HG03025 (cell line): ENCODE measurements around the gene SYPL2.
A peak's percentile ranks its signal among the peaks of the same experiment; 100 is the strongest.
"Not testable (repeated sequence)": the region's sequence is repeated elsewhere in the genome, so short reads cannot be mapped to it uniquely, and the experiment has no call there.

Experiments
- ATAC-seq: cut with Tn5 transposase; IDR thresholded peaks from one replicate; pipeline ENCODE4 v1.9.1; 2021; ENCODE audit warnings: mild to moderate bottlenecking, moderate library complexity; ENCODE audit not compliant: unreplicated experiment, low FRiP score

Gene SYPL2

GRCh38 chr1:109468903-109469302, 2.6 kb downstream of the SYPL2 start:
- ATAC-seq, result no peak

GRCh38 chr1:109470245-109470644, 3.9 kb downstream of the SYPL2 start:
- ATAC-seq, result no peak

DNA sequence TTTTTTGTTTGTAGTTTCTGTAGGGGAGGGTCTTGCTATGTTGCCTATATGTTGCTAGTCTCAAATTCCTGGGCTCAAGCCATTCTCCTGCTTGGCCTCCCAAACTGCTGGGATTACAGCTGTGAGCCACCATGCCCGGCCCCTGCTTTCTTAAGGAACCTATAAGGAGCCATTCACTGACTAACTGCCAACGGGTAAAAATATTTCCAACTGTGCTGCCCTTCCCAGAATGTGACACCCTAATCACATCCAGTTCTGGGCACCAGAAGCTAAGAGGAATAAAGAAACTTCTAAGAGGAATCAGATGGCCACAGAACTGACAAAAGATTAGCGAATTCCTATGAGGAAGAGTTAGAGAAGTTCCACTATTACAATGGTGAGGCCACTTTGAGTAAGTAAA, 6.4 kb downstream of the SYPL2 start:
- no peak for ATAC-seq

- not testable (repeated sequence) for ATAC-seq
These were observed 7.1 kb downstream of the SYPL2 start for GRCh38 chr1:109473284-109474057.

- no peak for ATAC-seq
These were observed 8.4 kb downstream of the SYPL2 start for GRCh38 chr1:109474697-109475096.

GRCh38 chr1:109475261-109475660, 8.9 kb downstream of the SYPL2 start:
- ATAC-seq, result no peak

DNA sequence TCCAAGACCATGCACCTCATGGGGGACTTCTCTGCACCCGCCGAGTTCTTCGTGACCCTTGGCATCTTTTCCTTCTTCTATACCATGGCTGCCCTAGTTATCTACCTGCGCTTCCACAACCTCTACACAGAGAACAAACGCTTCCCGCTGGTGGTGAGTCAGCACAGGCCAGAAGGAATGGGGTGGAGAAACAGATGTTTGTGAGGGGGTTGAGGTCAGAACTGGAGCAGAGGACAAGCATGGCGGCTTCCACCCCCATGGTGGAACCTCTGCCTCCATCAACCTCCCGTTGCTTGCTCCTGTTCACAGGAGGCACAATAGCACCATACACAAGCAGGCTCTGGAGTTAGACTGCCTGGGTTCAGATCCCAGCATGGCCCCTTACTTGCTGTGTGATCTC, 10.5 kb downstream of the SYPL2 start:
- no peak for ATAC-seq

DNA sequence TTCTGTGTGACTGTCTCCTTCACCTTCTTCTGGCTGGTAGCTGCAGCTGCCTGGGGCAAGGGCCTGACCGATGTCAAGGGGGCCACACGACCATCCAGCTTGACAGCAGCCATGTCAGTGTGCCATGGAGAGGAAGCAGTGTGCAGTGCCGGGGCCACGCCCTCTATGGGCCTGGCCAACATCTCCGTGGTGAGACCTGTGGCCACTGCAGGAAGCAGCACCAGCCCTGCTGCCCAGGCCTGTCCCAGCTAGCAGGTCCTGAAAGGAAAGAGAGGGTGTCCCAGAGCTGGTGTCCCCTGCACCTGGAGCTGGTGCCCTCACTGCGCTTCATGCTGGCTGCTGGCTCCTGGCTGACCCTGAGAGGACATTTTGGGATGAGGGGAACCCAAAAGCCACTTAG, 11.5 kb downstream of the SYPL2 start:
- no peak for ATAC-seq

DNA sequence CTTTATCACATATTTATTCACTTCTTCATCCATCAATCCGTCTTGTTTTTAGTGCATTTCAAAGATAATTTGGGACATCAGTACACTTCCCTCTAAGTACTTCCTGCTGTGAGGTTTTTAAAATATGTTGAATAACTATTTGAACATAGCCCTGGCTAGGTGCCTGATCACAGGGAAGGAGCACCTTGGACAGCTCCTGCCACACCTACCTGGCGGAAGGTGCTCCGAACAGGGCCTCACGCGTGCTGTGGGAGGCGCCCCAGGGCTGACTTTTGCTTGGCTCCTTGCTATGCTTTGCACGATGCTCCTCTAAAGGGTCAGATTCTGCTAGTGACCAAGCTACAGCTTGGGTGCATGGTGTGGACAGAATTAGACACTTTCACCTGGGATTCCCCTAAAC, 12.5 kb downstream of the SYPL2 start:
- no peak for ATAC-seq

- no peak for ATAC-seq
These were observed 13.0 kb downstream of the SYPL2 start for GRCh38 chr1:109479311-109479710.

DNA sequence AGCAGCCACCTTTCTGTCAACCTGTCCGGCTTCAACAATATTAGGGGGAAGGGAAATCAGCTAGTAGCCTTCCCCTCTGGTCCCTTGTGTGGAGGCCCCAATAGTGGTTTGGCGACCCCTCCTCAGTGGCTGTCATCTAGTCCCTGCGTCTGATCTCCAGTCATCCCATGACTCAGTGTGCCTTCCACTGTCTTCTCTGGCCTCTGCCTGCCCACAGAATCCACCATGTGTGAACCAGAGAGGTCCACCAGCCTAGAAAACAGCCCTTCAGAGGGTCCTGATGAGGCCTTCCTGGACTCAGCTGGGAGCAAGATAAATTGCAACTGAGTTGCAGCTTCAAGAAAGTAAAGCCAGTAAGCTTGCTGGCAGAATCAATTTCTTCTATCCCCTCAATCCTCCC, 13.6 kb downstream of the SYPL2 start:
- no peak for ATAC-seq

DNA sequence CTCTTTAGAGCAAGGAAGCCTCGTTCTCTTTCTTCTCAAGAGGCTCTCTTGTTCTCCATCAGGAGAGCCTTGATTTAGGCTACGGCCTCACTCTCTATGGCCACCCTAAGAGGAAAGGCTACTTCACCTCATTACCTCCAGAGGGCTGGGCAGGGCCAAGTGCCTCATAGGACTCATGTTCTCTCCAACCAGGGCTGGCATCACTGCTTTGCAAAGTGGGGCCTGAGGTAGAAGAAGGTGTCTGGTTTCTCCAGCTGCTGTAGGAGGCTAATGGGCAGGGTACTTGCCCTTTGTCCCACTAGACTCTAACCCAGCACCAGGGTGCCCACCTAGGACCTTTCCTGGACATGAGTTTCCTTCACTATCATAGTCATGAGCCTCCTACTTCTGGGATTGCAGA, 15.3 kb downstream of the SYPL2 start:
- no peak for ATAC-seq

DNA sequence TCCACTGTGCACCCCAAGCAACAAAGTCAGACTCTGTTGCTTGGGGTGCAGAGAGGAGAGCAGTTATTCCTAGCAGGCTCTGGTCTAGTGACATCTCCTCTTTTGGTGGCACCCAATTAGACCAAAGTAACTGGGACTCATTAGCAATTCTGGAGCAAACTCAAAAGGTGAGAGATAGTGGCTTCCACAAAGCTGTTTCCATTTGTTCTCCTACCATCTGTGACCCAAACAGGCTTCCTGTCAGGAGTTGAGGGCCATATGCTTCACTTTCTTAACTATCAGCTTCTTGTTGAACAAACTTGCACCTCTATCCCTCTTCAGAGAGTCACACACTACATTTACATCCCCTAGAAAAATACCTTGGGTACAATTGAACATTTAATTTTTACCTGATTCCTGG, 15.9 kb downstream of the SYPL2 start:
- ATAC-seq, result no peak

DNA sequence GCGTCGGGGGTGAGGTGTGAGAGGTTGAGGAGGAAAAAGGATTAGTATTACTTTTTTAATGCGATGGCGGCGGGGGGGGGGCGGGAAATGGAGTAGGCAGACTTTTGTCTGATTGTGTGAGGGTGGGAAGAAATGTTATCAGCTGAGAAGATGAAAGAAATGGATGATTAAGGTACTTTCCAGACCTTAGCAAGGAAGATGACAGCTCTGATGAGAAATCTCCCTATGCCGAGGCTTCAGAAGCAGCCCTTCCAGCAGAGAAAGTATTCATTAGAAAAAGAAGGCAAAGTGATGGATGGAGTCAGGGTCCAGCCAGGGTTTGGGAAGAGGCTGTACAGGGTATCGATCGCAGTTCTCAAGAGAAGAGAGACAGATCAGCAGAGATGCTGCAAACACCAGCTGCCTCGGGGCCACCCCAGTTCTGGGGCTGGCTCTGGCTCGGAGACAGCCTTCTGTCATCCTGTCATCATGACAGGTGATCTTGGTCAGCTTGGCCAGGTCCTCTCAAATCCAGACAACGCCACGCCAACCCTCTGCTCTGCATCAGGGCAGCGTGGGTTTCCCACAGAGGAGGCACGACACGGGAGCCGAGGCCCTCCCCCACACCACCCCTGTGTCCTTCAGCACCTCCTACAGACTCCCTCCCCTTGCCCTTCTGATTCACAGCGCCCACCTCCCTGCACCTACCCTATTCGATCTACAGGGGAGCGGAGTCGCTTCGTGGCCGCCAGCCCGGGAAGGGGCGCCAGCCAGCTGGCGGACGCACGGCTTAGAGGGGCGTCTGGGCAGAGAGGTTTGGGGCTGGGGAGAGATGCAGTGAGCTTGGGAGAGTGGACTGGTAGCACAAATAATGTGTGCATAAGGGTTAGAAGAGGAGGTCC, 16.7 kb downstream of the SYPL2 start:
- peak; percentile 4 for ATAC-seq

GRCh38 chr1:109483672-109484518, 17.5 kb downstream of the SYPL2 start, which contains the start of gene ATXN7L2:
ATXN7L2 (plus strand) TSS chr1:109483905; CDS start chr1:109483954, 49 bp downstream.
- peak; percentile 76 for ATAC-seq

DNA sequence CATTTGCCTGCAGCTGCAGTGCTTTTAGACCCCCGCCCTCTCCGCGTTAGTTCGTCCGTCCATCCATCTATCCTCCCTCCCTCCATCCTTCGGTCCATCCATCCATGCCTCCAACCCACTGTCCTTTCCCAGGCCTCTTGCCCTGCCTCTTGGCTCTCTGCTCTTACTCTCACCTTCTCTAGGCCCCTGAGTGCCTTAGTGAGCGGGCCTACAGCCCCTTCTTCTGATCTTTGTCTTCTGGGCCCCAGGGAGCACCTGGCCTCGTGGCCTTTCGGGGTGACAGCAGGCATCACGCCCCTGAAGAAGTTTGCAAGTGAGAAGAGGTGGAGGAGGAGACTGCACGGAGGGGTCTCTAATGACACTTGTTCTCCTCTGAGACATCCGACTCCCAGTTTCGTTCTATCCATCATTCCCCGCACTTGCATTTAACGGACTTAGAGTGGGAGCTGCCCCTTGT, 18.2 kb downstream of the SYPL2 start:
- ATAC-seq, result no peak

- no peak for ATAC-seq
These were observed 18.7 kb downstream of the SYPL2 start for GRCh38 chr1:109485001-109485400.

DNA sequence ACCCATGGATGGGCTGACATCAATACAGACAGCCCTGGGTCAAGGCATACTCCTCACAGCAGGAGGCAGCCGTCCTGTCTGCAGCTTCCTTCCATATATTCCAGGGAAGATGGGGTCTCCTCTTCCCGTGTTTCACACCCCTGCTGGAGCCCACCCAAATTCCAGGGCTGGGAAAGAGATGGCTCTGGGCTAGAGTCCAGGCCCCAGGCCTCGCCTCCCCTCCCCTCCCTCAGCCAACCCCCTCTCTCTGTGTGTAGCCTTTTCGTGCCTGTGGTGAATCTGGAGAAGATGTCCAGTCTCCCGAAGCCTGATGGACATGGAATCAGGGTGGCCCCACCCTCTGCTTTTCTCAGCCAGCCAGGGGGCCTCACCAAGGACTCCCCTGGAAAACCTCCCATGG, 20.9 kb downstream of the SYPL2 start:
- no peak for ATAC-seq

DNA sequence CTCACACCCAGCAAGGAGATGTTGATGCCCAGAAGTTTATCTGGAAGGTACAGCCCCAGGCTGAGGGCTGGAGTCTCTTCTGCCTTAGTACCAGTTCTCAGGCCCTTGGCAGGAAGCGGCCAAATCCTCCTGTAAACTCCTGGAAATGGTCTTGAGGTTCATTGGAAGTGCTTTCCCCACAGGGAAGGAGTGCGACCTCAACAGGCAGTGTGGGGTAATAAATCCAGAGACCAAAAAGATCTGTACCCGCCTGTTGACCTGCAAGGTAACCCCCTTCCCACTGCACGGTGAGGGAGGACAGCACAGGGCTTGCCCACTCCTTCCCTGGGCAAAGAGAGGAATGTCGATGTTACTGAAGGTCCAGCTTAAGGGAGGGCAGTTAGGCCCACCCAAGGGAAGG, 21.9 kb downstream of the SYPL2 start:
- ATAC-seq, result no peak

GRCh38 chr1:109488696-109489095, 22.4 kb downstream of the SYPL2 start:
- ATAC-seq, result no peak
